A549 treated with Mapracorat at 1 μM for 4 hours (cell line): Measurements from ENCODE around the gene ARHGAP11A. TPM values are rescaled to one million over a fixed set of nuclear protein-coding genes. Genes with fewer than 3 reads are reported as not detected.

ENCODE experiments used
- total RNA-seq: library from RNA; stranded (reverse); fragments of 200-300 nt; extraction: Qiagen RNA extraction; gene quantifications from 5 replicates; pipeline ENCODE4 v1.2.3, GENCODE V29; 2022

The ARHGAP11A gene
- 53.1 to 91.3 TPM (median 73.1 TPM) in 5 replicates for total RNA-seq

DNA sequence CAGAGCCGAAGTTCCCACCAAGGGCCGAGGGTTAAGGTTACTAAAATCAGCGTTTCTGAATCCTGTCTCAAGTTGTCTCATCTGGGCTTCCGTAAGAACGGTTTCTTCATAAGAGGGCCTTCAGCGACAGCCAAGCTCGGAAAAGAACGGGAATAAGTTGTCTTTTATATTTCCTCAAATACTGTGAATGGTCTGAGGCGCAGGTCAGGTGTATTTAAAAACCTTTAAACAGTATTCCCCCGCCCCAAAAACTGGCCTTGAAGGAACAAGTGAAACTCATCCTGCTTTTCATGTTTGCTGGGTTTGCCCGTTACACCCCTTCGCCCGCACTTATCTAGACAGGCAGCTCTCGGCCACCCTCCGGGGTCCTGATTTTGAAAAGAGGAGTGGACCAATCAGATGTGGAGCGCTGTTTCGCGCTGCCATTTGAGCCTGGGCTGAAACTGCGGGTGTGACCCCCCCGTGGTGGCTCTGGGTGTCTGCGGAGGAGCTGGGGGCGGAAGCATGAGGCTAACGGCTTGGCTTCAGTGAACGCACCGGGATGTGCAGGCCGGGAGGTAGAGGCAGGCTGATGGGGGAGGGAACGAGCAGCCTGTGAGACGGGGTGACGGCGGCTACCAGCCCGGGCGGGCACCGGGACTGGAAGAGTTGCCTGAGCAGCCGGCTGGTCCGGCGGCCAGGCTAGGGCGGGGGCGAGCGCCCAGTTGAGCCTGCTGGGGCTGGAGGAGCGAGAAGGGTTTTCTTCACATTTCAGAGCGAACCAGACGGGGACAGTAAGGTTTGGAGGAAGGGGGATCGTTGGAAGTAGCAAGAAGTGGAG is at the start of gene ARHGAP11A:
Gene ARHGAP11A (plus strand): TSS at position 454 of the 820 bp plus-strand sequence. CDS start 708 bp downstream, outside the sequence.

DNA sequence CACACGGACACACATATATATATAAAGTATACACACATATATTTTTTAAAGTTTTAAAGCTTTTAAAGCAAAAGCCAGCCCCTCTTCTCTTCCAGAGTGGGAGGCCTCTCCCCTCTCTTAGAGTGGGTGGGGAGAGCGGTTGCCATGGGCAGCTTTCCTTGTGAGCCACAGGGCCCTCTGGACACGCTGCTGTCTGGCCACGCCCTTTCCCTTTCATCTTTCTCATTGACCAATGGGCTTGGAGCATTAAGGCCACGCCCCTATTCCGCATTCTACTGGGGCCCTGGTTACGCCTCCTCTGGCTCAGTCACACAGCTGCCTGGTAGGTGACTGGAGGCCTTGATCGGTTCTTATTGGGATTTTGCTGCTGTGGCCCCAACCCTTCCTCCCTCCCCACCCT is 22.2 kb upstream of the ARHGAP11A start, which contains the start of gene GOLGA8N:
Gene GOLGA8N (plus strand): TSS at position 306 of the 400 bp plus-strand sequence.

DNA sequence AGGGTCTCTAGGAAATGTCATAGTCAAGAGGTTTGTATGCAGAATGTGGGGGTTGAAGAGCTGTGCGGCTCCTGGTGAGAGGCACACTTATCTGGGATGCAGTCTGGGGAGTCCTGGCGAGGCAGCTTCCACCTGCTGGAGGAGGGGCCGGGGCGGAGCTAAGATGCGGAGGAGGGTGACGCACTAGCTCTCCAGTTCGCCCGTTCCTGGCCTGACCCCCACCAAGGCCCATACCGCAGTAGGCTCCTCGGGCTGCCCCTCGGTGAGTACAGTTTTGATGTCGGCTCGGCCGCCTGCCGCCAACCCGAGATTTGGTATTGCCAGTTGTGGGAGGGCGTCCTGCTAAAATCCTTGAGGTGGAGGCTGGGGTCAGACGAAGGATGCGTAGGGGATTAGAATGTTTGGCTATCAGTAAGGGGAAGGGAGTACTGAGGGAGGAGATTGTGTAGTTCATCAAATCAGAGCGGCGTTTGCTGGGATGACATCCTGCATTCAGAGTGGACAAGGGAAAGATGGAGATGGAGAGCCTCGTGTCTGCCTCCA is 26.3 kb downstream of the ARHGAP11A start, which contains the start of gene SCG5:
Gene SCG5 (plus strand): TSS at position 194 of the 543 bp plus-strand sequence. CDS start 1,883 bp downstream, outside the sequence.

Other genes starting within 250 kb of the ARHGAP11A start
- 0.34 to 0.95 TPM (median 0.42 TPM) in 5 replicates for gene GOLGA8K, start 212.2 kb upstream of the ARHGAP11A start, total RNA-seq
- 0.26 to 0.60 TPM (median 0.35 TPM) in 5 replicates for gene GOLGA8O, start 159.9 kb upstream of the ARHGAP11A start, total RNA-seq
- gene GOLGA8N, start 22.0 kb upstream of the ARHGAP11A start, total RNA-seq = 0.95 to 1.7 TPM (median 1.3 TPM) in 5 replicates
- gene SCG5, start 26.2 kb downstream of the ARHGAP11A start, total RNA-seq = 1.9 to 2.4 TPM (median 2.3 TPM) in 5 replicates
- gene GREM1, start 102.5 kb downstream of the ARHGAP11A start, total RNA-seq = 3.6 to 8.5 TPM (median 5.8 TPM) in 5 replicates